ENCODE data around the gene DLG2. TPM values are rescaled to one million over a fixed set of nuclear protein-coding genes. Genes with fewer than 3 reads are reported as not detected.

The DLG2 gene
- total and polyA plus RNA-seq, 2 donors (not counting 3 experiments of a cell fraction or from before 2014, with no cell fraction given), result 0.15 to 1.1 TPM

- Histone ChIP-seq H2AFZ (ENCODE audit: low read depth, low read length) (no peak overlapping the region), H3K27ac (ENCODE audit: insufficient read depth, low read depth, low read length) (no peak overlapping the region), H3K27me3 (ENCODE audit: control insufficient read depth in 2 of 2, insufficient read depth in 2 of 2, low read length in 2 of 2) (no peaks in the 10 kb centered on the region), H3K9me3 (replicated peaks; ENCODE audit: control insufficient read depth, insufficient read depth, low read length) (no peaks in the 10 kb centered on the region), H3K36me3 (ENCODE audit: control insufficient read depth in 2 of 2, extremely low read depth in 1 of 2, insufficient read depth in 2 of 2, low read length in 2 of 2) (no peaks in the 10 kb centered on the region), H4K20me1 (replicated peaks; ENCODE audit: control insufficient read depth, extremely low read depth, insufficient read depth, low read length) (no peaks in the 10 kb centered on the region), H3K4me3 (replicated peaks in 1 of 3; ENCODE audit: insufficient read depth in 1 of 3, low read depth in 1 of 3, low read length in 3 of 3) (no peak overlapping the region), H3K4me2 (ENCODE audit: insufficient read depth, low read length) (no peak overlapping the region), H3K9me1 (replicated peaks; ENCODE audit: control insufficient read depth, extremely low read depth, insufficient read depth, low read length) (no peaks in the 10 kb centered on the region), H3K79me2 (ENCODE audit: control insufficient read depth, insufficient read depth, low read length) (no peaks in the 10 kb centered on the region), H3K9ac (replicated peaks; ENCODE audit: extremely low read depth, insufficient read depth, low read length) (no peak overlapping the region), H3K4me1 (ENCODE audit: control insufficient read depth, extremely low read depth, insufficient read depth, low read length) (no peaks in the 10 kb centered on the region)
- intact Hi-C loops (cut with micrococcal nuclease) (no loop called here), dilution Hi-C loops (cut with MboI; ENCODE audit: extremely low pct_ligation_motif_present, low sequenced_read_pairs) (no loop called here)
- ChIA-PET POLR2A (no interaction called here), CTCF (no interaction called here)
- TF ChIP-seq, protein P1, sequence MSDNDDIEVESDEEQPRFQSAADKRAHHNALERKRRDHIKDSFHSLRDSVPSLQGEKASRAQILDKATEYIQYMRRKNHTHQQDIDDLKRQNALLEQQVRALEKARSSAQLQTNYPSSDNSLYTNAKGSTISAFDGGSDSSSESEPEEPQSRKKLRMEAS (IDR thresholded peaks at IDR 0.05; ENCODE audit: insufficient read depth, insufficient read length), result no peak
- TF ChIP-seq, protein P2, sequence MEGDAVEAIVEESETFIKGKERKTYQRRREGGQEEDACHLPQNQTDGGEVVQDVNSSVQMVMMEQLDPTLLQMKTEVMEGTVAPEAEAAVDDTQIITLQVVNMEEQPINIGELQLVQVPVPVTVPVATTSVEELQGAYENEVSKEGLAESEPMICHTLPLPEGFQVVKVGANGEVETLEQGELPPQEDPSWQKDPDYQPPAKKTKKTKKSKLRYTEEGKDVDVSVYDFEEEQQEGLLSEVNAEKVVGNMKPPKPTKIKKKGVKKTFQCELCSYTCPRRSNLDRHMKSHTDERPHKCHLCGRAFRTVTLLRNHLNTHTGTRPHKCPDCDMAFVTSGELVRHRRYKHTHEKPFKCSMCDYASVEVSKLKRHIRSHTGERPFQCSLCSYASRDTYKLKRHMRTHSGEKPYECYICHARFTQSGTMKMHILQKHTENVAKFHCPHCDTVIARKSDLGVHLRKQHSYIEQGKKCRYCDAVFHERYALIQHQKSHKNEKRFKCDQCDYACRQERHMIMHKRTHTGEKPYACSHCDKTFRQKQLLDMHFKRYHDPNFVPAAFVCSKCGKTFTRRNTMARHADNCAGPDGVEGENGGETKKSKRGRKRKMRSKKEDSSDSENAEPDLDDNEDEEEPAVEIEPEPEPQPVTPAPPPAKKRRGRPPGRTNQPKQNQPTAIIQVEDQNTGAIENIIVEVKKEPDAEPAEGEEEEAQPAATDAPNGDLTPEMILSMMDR (IDR thresholded peaks at IDR 0.05; ENCODE audit: extremely low read depth in 1 of 2, insufficient read depth in 1 of 2, low read depth in 1 of 2, low read length in 2 of 2), result no peak
- TF ChIP-seq EZH2 (IDR thresholded peaks at IDR 0.05; ENCODE audit: borderline replicate concordance, low read depth, low read length, severe bottlenecking), result no peak
- no peak for TF ChIP-seq FOS (IDR thresholded peaks at IDR 0.05; ENCODE audit: borderline replicate concordance, insufficient read depth, low read length)
- no peak for TF ChIP-seq POLR2A (IDR thresholded peaks at IDR 0.05; ENCODE audit: low read depth, low read length)
- no peak for TF ChIP-seq GATA2 (IDR thresholded peaks at IDR 0.05; ENCODE audit: insufficient read depth, insufficient read length, low read depth, low read length)
- TF ChIP-seq MYC (IDR thresholded peaks at IDR 0.05; ENCODE audit: low read depth, low read length), result no peak
- TF ChIP-seq POLR2AphosphoS5 (IDR thresholded peaks at IDR 0.05; ENCODE audit: insufficient read depth, low read depth, low read length), result no peak
- no peak for TF ChIP-seq JUN (IDR thresholded peaks at IDR 0.05; ENCODE audit: borderline replicate concordance, insufficient read depth, insufficient read length, low read depth)
- FAIRE-seq (no peak), DNase-seq (ENCODE audit: low read depth, low spot score) (no peak)
- BruUV-seq (replicated peaks), result no TSS peak
These were observed 1669.9 kb downstream of the DLG2 start for GRCh38 chr11:83957038-83957900.
